HCT116 (cell line): ENCODE results near the gene UMAD1. TPM values are rescaled to one million over a fixed set of nuclear protein-coding genes. Genes with fewer than 3 reads are reported as not detected.

Experiments
- ATAC-seq: fragments of 200-7000 bp; cut with Tn5 transposase; 2 replicates; pipeline ENCODE4 v1.9.1; 2020; ENCODE audit warnings: mild to moderate bottlenecking, moderate library complexity
- BruUV-seq: library from RNA; stranded (reverse); fragments of 400-500 nt; replicated peaks from 2 replicates; lab custom pipeline; 2021; lab: Mats Ljungman, UMichigan
- CTCF ChIA-PET: fragments of 300-600 bp; sonication (Branson Sonifier 250); formaldehyde crosslinking; loops from one replicate; lab custom pipeline; 2021; ENCODE audit warnings: antibody characterized with exemption; lab: Charles Lee
- POLR2A ChIA-PET: fragments of 300-600, 350-600 bp; sonication (Branson Sonifier 250); formaldehyde crosslinking; loops from one replicate; lab custom pipeline; 2021; ENCODE audit warnings: antibody characterized with exemption; lab: Charles Lee
- RAD21 ChIA-PET, 2 experiments: fragments of 300-600 bp; sonication (Branson Sonifier 250); formaldehyde crosslinking; loops; one replicate each; lab custom pipeline; 2023; ENCODE audit warnings: low total read pairs in 2 of 2; ENCODE audit not compliant: uncharacterized antibody in 2 of 2, unreplicated experiment in 2 of 2, low non-redundant PET in 1 of 2; lab: Charles Lee
- DNase-seq: peaks from one replicate; pipeline ENCODE4 v3.0.0-alpha.2; 2010; ENCODE audit warnings: low read depth, low spot score
- H2AFZ ChIP-seq: fragments of 200-600 bp; shearing (Covaris generic), sonication (generic); 2 replicates; pipeline ENCODE4 v1.6.1; 2017; ENCODE audit warnings: low read depth, mixed run types, mixed read lengths, antibody characterized with exemption, low read length; ENCODE audit not compliant: poor library complexity, severe bottlenecking
- H3K27ac ChIP-seq: 2 replicates; pipeline ENCODE4 v1.5.1; 2012; ENCODE audit warnings: low read depth, low read length
- H3K27me3 ChIP-seq: fragments of 200-600 bp; sonication (generic); 2 replicates; pipeline ENCODE4 v1.6.1; 2016; ENCODE audit warnings: mixed run types, low read length, mixed read lengths; ENCODE audit not compliant: insufficient read depth
- H3K36me3 ChIP-seq, 2 experiments: fragments of 200-500 bp in 1 of 2; fragments of 200-600 bp in 1 of 2; sonication (Bioruptor generic) in 1 of 2; sonication (generic) in 1 of 2; 2 replicates each; pipeline versions ENCODE4 v1.5.1 to v1.6.1; 2014 to 2016; ENCODE audit warnings: low read length in 2 of 2, inconsistent platforms in 1 of 2, mixed read lengths in 1 of 2, mixed run types in 1 of 2; ENCODE audit not compliant: insufficient read depth in 2 of 2, control insufficient read depth in 1 of 2
- H3K4me1 ChIP-seq, 2 experiments: fragments of 200-600 bp in 1 of 2; sonication (generic) in 1 of 2; 2 replicates each; pipeline versions ENCODE4 v1.5.1 to v1.6.1; 2012 to 2017; ENCODE audit warnings: low read length in 2 of 2, inconsistent platforms in 1 of 2, mild to moderate bottlenecking in 1 of 2, mixed read lengths in 1 of 2, mixed run types in 1 of 2, moderate library complexity in 1 of 2; ENCODE audit not compliant: insufficient read depth in 2 of 2, control insufficient read depth in 1 of 2
- H3K4me2 ChIP-seq: fragments of 200-600 bp; sonication (generic); 2 replicates; pipeline ENCODE4 v1.6.1; 2017; ENCODE audit warnings: mixed run types, low read length, mixed read lengths
- H3K4me3 ChIP-seq, 2 experiments: fragments of 200-600 bp in 1 of 2; sonication (generic) in 1 of 2; replicated peaks in 1 of 2; 2 replicates each; pipeline ENCODE4 v1.5.1; 2011 to 2016; ENCODE audit warnings: low read length in 2 of 2, control low read depth in 1 of 2, low read depth in 1 of 2, mild to moderate bottlenecking in 1 of 2, mixed read lengths in 1 of 2, mixed run types in 1 of 2
- H3K79me2 ChIP-seq: fragments of 200-600 bp; sonication (generic); 2 replicates; pipeline ENCODE4 v1.6.1; 2017; ENCODE audit warnings: mild to moderate bottlenecking, mixed run types, low read length, moderate library complexity, mixed read lengths; ENCODE audit not compliant: insufficient read depth
- H3K9ac ChIP-seq: fragments of 200-600 bp; sonication (generic); 2 replicates; pipeline ENCODE4 v1.6.1; 2016; ENCODE audit warnings: low read length, mixed read lengths
- H3K9me2 ChIP-seq: fragments of 200-600 bp; sonication (generic), shearing (Covaris generic); 2 replicates; pipeline ENCODE4 v1.6.1; 2017; ENCODE audit warnings: mixed run types, mild to moderate bottlenecking, moderate library complexity; ENCODE audit not compliant: insufficient read depth
- H3K9me3 ChIP-seq, 2 experiments: fragments of 200-500 bp in 1 of 2; fragments of 200-600 bp in 1 of 2; sonication (Bioruptor generic) in 1 of 2; sonication (generic) in 1 of 2; 2 replicates each; pipeline ENCODE4 v1.6.1; 2014 to 2017; ENCODE audit warnings: low read length in 2 of 2, mixed read lengths in 2 of 2, inconsistent platforms in 1 of 2, low read depth in 1 of 2, mild to moderate bottlenecking in 1 of 2, mixed run types in 1 of 2, moderate library complexity in 1 of 2; ENCODE audit not compliant: control insufficient read depth in 1 of 2, insufficient read depth in 1 of 2
- H4K20me1 ChIP-seq: fragments of 200-600 bp; sonication (generic), shearing (Covaris generic); 2 replicates; pipeline ENCODE4 v1.6.1; 2017; ENCODE audit warnings: mixed run types, mild to moderate bottlenecking, moderate library complexity; ENCODE audit not compliant: insufficient read depth
- CBX3 ChIP-seq: IDR thresholded peaks from 2 replicates; pipeline ENCODE4 v1.6.1; 2012; ENCODE audit warnings: low read depth
- CEBPB ChIP-seq: IDR thresholded peaks from 2 replicates; pipeline ENCODE4 v1.6.1; 2012; ENCODE audit warnings: low read depth
- CTCF ChIP-seq, 3 experiments: fragments of 200-600 bp in 1 of 3; sonication (generic) in 1 of 3; IDR thresholded peaks in 2 of 3; conservative IDR thresholded peaks in 1 of 3; 2 replicates each; pipeline ENCODE4 v1.5.1; 2012 to 2017; ENCODE audit warnings: low read depth in 2 of 3, low read length in 2 of 3, antibody characterized with exemption in 1 of 3, borderline replicate concordance in 1 of 3, control low read depth in 1 of 3, mild to moderate bottlenecking in 1 of 3, mixed read lengths in 1 of 3, mixed run types in 1 of 3, moderate library complexity in 1 of 3; ENCODE audit not compliant: insufficient read depth in 1 of 3
- ELF1 ChIP-seq: IDR thresholded peaks from 2 replicates; pipeline ENCODE4 v1.6.1; 2012; ENCODE audit warnings: low read depth, borderline replicate concordance
- EZH2 ChIP-seq: fragments of 200-600 bp; sonication (generic); IDR thresholded peaks from 2 replicates; pipeline ENCODE4 v1.6.1; 2017; ENCODE audit warnings: antibody characterized with exemption, mixed run types
- FOSL1 ChIP-seq: IDR thresholded peaks from 2 replicates; pipeline ENCODE4 v1.6.1; 2012; ENCODE audit warnings: low read depth
- JUND ChIP-seq: IDR thresholded peaks from 2 replicates; pipeline ENCODE4 v1.6.1; 2012
- MAX ChIP-seq: IDR thresholded peaks from 2 replicates; pipeline ENCODE4 v1.6.1; 2012
- POLR2AphosphoS5 ChIP-seq: IDR thresholded peaks from 2 replicates; pipeline ENCODE4 v1.6.1; 2011; ENCODE audit warnings: mild to moderate bottlenecking, low read depth, low read length, moderate library complexity
- RAD21 ChIP-seq: IDR thresholded peaks from 2 replicates; pipeline ENCODE4 v1.6.1; 2012; ENCODE audit warnings: low read depth, mild to moderate bottlenecking
- SIN3A ChIP-seq: IDR thresholded peaks from 2 replicates; pipeline ENCODE4 v1.6.1; 2012; ENCODE audit warnings: low read depth
- SP1 ChIP-seq: IDR thresholded peaks from 2 replicates; pipeline ENCODE4 v1.6.1; 2012; ENCODE audit warnings: low read depth
- SRF ChIP-seq: IDR thresholded peaks from 2 replicates; pipeline ENCODE4 v1.6.1; 2012; ENCODE audit warnings: low read depth
- ZBTB33 ChIP-seq: IDR thresholded peaks from 2 replicates; pipeline ENCODE4 v1.6.1; 2011; ENCODE audit warnings: mild to moderate bottlenecking, low read length, moderate library complexity; ENCODE audit not compliant: insufficient replicate concordance; ENCODE audit errors: extremely low read depth
- ZFX ChIP-seq: fragments of 450-650 bp; IDR thresholded peaks from 2 replicates; pipeline ENCODE4 v1.6.1; 2017
- intact Hi-C: fragments of 100-400 bp; cut with micrococcal nuclease; formaldehyde crosslinking; loops from 2 replicates; pipeline ENCODE4 v1.10.0; 2022
- total RNA-seq: library from RNA; stranded (reverse); gene quantifications from one replicate; pipeline ENCODE4 v1.2.1, GENCODE V29; 2021; ENCODE audit not compliant: unreplicated experiment

UMAD1 gene
- total RNA-seq, 1 experiment from 2014 or later = 12.7 TPM

- TF ChIP-seq POLR2AphosphoS5 (no peak), EZH2 (no peak), JUND (no peak), CEBPB (no peak), ZBTB33 (no peak), SP1 (no peak), ELF1 (no peak), FOSL1 (no peak), SIN3A (no peak), MAX (no peak), CTCF (IDR thresholded peaks at IDR 0.05 in 2 of 3, conservative IDR thresholded peaks at IDR 0.05 in 1 of 3; ENCODE audit: borderline replicate concordance in 1 of 3, insufficient read depth in 1 of 3, low read depth in 2 of 3, low read length in 2 of 3) (no peak), SRF (no peak), RAD21 (no peak), CBX3 (no peak), ZFX (no peak)
- Histone ChIP-seq H3K36me3 (no peaks in the 10 kb centered on the region), H3K4me2 (no peak overlapping the region), H2AFZ (no peak overlapping the region), H3K9ac (no peak overlapping the region), H3K9me3 (no peaks in the 10 kb centered on the region), H3K27ac (no peak overlapping the region), H4K20me1 (no peaks in the 10 kb centered on the region), H3K79me2 (no peaks in the 10 kb centered on the region), H3K4me1 (no peaks in the 10 kb centered on the region), H3K4me3 (no peak overlapping the region), H3K9me2 (no peaks in the 10 kb centered on the region), H3K27me3 (no peaks in the 10 kb centered on the region)
- ChIA-PET CTCF (no interaction called here), POLR2A (no interaction called here), RAD21 (no interaction called here)
- BruUV-seq = no TSS peak
- intact Hi-C loops = no loop called here
- ATAC-seq (no peak), DNase-seq (no peak)
Measured at GRCh38 chr7:7783001-7783400, 142.4 kb downstream of the UMAD1 start.
